ENCODE results near the gene MARCHF2.

Gene MARCHF2

DNA sequence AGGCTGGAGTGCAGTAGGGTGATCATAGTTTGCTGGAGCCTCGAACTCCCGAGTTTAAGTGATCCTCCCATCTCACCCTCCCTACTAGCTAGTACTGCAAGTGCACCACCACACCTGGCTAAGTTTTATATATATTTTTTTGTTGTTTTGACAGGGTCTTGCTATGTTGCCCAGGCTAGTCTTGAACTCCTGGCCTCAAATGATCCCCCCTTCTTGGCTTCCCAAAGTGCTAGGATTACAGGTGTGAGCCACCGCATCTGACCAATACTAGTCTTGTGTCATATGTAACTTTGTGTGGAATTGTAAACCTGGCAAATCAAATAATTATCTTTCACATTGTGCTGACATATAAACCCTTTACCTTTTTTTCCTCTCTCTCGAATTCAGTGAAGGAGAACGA, 41.9 kb downstream of the MARCHF2 start:
- no peak for DNase-seq

DNA sequence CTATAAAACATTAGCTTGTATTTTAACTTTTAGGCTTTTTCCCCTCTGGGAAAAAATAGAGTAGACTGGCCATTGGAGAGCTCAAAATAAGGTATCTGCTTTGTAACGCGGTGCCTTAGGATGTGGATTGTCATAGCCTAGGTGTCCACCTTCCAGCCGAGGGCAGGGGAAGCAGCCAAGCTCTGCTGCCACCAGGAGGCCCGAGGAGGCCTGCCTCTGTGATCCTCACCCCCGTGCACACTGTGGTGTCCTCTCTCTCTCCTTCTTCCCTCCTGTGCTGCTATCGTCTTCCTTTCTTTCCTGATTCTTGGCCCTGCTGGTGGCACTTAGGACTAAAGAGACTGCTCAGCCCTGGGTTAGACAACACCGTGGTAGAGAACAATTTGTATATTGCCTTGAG, 43.0 kb downstream of the MARCHF2 start:
- no peak for DNase-seq

DNA sequence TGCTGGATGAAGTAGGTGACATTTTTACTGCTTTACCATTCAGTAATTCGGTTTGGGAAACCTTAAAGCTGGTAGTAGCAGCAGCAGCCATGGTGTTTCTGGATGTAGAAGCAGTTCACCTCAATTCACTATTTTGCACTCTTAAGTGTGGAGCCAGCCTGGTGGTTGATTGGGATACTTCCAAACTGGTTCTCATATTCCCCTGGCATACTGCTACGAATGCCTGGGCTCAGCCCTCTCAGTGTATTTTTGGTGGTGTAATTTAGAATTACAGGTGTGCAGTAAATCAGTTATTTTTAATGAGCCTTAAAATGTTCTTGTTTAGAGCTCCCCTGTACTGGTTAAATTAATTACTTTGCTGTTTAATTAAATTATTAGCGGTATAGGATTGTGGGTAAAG, 44.1 kb downstream of the MARCHF2 start:
- DNase-seq = no peak

DNA sequence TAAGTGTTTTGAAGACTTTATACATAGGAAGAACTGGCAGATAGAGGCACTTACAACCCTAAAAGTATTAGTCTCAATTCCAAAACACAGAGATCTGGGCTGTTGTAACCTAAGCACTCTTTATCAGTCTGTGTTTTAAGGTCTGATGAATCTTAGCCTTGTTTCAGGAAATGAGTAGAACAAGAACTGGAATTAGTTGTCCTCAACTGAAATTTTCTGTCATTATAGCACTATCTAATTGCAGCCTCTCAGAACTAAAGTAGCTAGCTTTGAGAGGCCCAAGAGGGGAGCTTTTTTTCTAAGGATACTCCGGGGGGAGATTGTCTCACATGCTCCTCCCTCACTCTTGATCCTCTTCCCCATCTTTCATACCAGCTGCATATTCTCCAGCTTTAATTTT, 44.7 kb downstream of the MARCHF2 start:
- no peak for DNase-seq

DNA sequence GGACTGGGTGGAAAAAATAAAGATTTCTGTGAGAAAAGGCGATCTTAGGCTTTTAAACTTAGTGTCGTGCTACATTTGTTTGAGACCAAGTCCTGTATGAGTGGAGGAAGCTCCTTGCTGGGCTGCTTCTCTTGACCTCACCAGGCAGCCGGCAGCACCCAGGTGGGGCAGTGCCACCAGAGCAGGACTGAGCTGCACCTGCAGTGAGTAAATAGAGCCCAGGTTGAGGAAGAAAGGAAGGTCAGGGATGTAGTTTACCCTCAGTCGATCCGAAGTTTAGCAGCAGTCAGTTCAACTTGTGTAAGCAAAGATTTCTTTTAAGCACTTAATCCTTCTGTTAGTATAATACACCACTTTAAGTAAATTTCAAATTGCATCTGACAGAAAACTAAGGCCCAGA, 45.3 kb downstream of the MARCHF2 start:
- DNase-seq = no peak

DNA sequence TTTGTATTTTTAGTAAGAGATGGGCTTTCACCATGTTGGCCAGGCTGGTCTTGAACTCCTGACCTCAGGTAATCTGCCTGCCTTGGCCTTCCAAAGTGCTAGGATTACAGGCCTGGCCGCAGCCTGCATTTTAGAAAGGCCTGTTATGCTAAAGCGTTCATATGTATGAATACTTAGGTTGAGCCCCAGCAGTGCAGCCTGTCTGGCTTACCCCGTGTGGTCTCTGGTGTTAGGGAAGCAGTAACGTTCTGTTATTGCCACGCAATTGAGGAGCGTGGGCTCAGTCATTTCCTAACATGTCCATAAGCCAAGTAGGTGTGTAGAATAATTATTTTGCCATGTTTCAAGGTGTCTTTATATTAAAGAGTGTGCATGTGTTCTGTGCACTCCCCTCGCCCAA, 46.0 kb downstream of the MARCHF2 start:
- DNase-seq = no peak

DNA sequence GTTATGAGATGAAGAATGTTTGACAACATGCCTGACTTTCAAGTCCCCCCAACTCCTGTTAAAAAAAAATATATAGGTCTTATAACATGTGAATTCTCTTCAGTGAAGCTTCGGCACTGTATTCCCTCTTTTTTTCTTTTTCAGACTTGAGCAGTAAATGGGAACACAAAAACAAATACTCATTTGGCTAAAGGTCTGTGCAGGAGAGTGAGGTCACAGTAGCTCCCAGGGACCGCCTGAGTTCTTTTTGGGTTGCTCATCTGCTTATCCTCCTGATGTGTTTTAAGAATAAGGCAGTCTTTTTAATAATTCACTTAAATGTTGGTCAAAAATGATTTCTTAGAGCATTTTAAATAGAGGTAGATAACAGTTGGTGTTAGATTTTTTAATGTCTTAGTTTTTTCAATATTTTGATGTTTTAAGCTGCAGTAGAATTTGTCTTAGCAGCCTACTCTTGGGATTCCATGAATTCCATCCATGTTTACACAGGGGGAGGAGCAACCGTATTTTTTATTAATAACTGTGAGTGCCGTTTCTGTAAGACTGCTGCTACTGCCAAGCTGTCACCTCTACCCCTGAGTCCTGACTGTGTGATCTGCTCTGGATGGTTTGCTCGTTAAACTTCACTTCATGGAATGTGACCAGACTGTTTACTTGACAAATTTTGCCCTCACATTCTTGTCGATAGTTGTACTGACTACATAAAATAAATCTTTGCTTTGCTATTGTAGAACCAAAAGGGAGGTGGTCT, 46.6 kb downstream of the MARCHF2 start:
- no peak for DNase-seq

DNA sequence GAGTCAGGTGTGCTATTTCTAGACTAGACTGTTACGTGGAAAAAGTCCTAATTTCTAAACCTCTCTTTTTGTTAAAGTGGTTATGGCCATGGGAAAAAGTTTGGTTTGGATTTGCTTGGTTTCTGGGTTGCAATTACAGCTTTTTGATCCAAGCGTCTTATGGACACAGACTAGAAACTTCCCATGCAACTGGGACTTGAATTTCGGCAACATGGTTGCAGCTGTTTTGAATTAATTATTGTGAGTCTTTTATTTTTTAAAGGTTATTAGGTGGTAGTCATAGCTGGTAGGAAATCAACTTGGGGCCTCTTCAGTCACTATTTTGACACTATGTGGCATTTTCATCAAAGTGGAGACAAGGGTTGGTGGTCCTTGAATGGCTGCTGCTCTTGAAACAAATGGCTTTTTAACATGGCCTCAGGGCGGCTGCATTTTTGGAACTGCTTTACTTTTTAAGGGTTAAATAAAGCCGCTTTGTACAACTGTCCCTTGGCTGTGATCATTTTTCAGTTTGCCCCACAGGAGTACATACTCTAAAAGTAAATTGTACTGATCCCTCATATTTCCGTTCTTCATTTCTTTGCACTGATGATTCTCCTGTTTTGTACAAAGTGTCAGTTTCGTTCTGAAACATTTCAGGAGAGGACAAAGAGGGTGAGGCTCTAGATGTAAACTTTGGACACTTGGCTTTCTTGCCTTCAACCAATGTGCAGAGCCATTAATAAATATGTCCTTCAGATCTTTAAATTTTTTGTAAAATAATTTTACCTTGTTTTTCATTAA, 47.6 kb downstream of the MARCHF2 start:
- DNase-seq = no peak

DNA sequence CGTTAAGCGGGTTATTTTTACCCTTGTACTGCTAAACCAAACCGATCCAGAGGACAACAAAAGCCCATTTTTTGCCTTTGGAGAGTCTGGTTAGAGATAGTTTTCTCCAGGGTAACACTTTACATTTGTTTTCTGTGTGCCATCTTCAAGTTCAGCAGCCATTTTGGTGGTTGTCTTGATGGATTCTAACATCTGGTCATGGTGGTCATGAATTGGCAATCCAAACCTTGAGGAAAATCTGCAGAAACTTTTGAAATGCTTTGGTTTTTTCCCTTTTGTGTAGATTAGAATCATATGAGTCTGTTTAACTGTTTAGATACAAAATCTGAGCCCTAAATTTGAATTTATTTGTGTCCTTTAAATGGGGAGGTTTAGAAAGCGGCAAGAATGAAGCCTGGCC, 48.3 kb downstream of the MARCHF2 start:
- no peak for DNase-seq

DNA sequence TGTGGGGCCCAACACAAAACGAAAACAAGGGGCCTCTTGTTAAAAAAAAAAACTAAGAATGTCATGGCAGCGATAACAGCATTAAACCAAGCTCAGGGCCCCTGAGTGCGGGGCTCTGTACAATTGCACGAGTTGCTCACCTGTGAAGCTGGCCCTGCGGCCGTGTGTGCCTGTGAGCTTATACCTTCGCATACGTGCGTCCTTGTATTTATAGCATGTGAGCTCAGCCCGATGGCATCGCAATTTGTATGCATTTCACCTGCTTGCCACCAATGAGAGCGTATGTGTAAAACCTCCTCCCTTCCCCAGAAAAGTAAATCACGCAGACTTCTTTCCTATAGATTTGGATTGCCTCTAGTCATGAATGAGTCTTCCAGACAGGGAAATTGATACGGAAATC, 48.8 kb downstream of the MARCHF2 start:
- DNase-seq = no peak

DNA sequence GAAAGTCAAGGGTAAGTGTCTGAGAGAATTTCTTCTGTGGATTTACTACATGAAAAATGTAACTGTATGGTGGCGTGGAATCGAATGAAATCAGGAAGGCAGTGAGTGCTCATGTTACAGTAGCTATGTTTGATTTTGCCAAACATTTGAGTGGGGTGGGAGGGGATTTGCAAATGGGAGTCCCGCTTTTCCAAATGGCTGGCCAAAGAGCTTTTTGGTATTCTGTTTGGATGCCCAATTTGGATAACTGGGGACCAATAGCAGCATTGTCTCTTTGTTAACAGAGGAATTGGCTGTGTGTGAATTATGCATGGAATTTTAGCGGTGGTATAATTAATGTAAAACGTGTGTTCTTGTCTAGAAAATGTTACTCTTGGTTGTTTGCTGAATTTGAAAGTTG, 49.5 kb downstream of the MARCHF2 start:
- no peak for DNase-seq

DNA sequence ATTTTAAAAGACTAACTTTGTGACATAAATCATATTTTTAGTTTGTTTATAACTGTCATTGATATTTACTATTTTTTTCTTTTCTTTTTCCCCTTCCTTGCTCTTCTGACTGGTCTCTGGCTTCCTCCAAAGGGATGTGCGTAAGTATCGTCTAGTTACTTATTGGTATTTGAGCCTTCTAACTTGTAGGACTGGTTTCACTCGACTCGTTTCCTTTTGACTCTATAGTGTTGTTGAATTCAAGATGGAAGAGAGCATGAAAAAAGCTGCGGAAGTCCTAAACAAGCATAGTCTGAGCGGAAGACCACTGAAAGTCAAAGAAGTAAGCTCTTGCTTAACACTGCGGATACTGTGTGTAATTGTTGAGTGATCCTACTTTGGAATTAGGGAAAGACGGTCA, 50.3 kb downstream of the MARCHF2 start:
- DNase-seq = no peak

DNA sequence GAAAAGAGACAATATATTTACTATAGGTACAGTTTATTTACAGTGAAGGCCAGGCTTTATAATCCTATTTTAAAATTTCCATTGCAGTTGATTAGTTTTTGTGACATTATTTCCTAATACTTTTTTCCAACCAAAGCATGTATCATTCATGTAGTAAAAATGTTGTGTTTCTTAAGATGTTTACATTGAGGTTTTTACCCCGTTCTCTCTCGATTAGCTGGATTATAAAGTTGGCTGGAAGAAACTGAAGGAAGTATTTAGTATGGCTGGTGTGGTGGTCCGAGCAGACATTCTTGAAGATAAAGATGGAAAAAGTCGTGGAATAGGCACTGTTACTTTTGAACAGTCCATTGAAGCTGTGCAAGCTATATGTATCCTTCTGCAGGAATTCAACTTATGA, 52.9 kb downstream of the MARCHF2 start:
- no peak for DNase-seq

DNA sequence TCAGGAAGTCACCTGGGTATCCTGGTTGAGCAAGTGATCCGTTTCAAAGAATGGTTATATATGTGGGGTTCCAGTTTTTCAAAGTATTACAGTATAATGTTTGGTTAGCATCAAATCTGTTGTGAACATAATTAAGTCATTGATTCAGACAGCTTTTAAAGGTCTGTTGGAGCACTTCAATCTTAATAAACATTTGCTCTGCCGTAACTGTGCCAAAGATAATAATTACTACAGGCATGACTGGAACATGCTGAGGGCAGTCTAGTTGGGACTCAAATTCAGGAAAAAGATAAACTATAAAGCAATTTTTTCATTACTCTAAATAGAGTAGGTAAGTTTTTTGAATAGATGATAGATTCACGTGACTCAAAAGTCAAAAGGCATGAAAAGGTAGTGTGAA, 55.0 kb downstream of the MARCHF2 start:
- no peak for DNase-seq

DNA sequence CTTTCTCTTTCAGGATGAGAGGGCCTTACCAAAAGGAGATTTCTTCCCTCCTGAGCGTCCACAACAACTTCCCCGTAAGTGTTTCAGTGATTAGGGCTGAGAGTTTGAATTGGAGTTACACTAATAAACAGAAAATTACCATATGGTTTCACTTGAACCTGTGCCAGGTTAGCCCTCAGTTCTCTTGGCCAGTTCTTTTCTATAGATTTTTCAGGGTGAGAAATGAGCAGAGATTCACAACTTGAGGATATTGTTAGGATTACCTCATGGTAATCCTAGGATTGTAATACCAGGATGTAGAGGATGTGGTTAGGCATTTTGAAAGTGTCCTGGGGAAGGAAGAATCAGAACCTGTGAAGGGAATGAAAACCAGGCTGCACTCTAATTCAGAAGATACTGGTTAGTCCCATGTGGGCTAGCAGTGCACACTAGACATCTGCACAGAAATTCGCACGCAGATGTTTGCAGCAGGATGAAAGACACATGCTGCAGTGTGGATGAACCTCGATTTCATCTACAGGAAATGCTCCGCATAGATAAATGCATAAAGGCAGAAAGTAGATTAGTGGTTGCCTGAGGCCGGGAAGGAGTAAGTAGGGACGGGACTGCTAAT, 55.8 kb downstream of the MARCHF2 start:
- no peak for DNase-seq

DNA sequence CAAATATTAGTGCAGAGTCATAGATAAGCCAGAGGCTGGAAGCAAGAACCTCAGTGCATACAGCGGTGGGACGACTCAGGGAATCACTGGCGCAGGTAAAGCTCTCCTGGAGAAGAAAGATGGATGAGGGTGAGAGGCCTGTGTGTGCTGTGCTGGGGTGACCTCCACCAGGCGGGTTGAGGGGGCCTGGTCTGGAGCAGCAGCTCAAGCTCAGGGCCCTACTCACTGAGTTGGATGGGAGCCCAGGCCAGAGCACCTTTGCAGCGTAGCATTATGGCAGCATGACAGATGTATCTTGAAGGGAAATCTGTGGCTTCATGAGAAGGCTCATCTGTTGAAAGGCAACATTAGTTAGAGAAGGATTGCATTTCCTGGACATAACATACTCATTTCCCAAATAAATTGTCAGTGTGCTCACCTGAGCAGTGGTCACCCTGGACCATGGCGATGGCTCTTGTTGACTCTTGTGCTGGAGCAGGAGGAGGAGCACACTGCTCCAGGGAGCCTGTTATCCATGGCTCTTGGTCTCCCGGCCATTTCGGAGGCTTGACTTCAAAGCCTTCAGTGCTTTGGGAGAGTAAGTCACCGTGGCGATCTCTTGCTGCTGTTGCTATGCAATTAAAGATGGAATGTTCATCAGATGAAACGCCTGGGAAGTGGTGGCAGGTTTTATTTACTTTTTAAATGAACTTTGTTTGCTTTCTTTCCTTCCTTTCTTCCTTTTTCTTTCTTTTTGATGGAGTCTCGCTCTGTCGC, 56.7 kb downstream of the MARCHF2 start:
- no peak for DNase-seq

DNA sequence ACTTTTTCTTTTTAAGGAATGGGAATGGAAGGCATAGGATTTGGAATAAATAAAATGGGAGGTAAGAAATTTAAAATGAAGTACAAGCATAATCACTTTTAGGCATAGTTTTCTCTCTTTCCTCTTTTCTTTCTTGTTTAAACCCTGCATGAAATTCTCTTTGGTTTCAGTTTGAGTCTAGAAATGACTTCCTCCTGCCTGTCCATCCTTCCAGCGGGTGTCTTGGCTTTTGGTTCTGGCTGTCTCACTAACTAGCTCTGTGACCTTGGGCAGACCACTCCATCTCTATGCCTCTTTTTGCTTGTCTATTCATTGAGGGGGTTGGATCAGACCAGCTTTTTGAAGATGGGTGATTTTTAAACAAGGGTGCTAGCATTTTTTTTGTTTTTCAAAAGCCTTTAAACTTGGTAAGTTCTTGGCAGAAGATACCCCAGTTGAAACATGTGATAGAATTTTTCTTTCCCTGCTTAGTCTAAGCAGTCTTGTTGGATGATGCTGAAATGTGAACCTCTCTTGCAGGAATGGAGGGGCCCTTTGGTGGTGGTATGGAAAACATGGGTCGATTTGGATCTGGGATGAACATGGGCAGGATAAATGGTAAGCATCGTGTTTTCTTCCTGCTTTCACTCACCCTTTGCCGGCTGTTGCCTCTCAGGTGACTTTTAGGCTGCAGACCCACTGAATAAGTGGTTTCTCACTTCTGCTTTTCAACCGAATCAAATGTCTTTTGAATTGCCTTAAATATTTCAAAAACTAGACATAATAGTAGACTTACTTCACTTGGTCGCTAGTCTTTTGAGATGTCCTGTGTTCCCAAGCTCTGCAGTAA, 60.8 kb downstream of the MARCHF2 start:
- DNase-seq = no peak

DNA sequence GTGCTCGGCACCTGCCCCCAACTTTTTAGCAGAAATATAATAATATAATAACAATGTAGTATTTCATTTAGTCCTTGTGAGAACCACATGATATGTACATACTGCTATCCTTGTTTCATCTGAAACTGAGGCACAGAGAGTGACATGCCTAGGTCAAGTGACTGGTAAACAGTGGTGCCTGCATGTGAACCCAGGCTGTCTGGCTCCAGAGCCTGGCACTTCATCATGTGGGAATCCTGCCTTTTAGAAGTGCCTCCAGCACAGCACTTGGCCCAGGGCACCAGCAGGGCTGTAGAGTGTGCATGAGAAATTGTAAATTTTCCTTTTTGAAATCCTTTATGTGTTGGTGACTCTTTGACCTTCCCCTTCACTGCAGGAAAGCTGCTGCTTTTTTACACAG, 61.9 kb downstream of the MARCHF2 start:
- no peak for DNase-seq

DNA sequence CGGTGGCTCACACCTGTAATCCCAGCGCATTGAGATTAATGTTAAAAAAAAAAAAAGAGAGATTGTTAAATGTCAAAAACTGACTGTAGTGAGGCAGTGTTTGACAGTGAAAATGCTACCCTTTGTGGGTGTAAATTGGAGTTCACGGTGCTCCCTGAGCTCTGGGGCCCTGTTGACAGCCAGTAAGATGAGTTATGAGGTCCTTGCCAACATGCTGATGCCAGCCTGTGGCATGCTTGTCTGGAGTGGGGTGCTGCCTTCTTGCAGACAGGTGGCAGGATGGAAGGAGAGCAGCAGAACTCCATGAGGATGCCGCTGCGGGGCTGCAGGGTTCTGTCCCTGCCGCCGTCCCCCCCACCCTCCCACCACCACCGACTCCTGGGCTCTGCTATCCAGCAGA, 63.4 kb downstream of the MARCHF2 start:
- DNase-seq = no peak

DNA sequence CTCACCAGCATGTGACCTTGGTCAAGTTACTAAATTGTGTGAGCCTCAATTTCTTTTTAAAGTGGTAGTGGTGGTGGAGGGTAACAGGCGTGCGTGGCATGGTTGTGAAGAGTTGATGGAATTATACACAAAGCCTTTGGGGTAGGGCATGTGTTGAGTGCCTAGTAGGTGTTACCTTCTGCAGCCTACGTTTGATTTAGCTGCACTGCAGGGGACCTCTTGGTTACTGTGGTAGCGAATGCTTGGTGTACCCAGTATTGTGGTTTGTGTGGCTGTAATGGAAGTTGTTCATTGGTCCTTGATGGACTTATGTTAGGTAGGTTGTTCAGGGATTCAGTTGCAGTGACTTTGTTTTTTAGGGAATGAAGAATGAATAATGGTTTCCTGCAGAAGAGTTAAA, 64.8 kb downstream of the MARCHF2 start:
- DNase-seq = no peak

DNA sequence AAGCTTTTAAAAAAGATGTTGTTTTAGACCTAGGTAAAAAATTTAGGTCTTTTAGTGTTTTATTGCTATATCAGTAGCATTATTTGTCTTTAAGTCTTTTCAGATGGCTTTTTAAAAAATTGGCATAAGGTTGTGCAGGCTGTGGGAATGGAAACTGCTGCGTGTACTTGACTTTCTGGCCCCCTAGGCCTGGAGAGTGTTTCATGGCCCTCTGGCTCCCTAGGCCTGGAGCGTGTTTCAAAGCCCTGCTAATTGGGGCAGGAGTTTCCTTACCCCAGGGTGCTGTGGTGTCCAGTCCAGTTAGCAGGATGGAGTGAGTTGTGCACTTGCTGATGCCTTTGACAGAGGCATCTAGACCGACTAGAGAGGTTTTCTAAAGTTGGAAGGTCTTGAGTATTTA, 65.5 kb downstream of the MARCHF2 start:
- DNase-seq = no peak

DNA sequence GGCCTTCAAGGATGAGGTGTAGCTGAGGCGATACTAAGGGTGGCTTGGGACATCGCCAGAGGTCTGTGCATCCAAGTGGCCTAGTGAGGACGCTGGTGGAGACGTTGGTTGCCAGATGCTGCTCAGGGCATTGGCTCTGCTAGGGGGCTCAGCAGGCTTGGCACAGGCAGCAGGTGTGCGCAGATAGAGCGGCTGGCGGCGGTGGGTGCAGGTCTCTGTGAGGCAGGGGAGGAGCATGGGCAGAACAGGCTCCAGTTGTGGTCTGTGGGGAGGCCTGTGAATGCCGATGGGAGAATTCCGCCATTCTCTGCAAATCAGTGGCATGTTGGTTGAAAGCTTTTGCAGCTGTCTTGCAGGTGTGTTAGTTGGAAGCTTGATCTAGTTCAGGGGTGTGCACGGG, 68.1 kb downstream of the MARCHF2 start:
- DNase-seq = no peak

DNA sequence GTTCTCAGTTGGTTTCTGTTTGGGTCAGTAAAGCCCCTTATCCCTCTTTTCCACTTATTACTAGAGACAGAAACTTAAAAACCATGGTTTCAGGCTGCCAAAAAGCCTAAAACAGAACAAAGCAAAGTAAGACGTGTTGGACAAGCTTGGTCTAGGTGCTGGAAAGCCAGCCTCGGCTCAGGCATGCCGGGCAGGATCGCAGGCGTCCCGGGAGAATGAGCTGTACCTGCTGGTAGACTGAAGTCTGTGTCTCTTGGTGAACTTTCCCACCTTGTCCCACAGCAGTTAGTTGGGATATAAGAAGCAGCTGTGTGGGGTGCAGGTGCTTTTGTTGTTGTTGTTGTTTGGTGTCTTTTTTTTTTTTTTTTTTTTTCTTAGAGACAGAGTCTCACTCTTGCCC, 68.5 kb downstream of the MARCHF2 start:
- DNase-seq = no peak

Measured in CD4-positive, alpha-beta T cell treated with Interleukin-17A for 4 hours (primary cell).